Fibroblast of mammary gland (primary cell): Measurements from ENCODE around the gene SBK1.
"Not testable (repeated sequence)": the region's sequence is repeated elsewhere in the genome, so short reads cannot be mapped to it uniquely, and the experiment has no call there.

Experiments used
- DNase-seq: peaks from one replicate; pipeline ENCODE4 v3.0.0-alpha.2; 2010; ENCODE audit warnings: low read depth
- H3K4me3 ChIP-seq: 2 replicates; pipeline ENCODE4 v1.5.1; 2011; ENCODE audit warnings: low read depth, mild to moderate bottlenecking, low read length, moderate library complexity; ENCODE audit not compliant: control insufficient read depth
- CTCF ChIP-seq: conservative IDR thresholded peaks from 2 replicates; pipeline ENCODE4 v1.5.1; 2011; ENCODE audit warnings: low read depth, low read length, inconsistent platforms; ENCODE audit not compliant: control insufficient read depth, insufficient read depth

The SBK1 gene

GRCh38 chr16:28324235-28324886, 32.0 kb downstream of the SBK1 start:
- DNase-seq: no peak
- TF ChIP-seq CTCF: no peak
- no peak overlapping the region for H3K4me3 ChIP-seq

GRCh38 chr16:28324887-28325279, 32.6 kb downstream of the SBK1 start:
- no peak for TF ChIP-seq CTCF
- no peak overlapping the region for H3K4me3 ChIP-seq
- no peak for DNase-seq

GRCh38 chr16:28326881-28327610, 34.7 kb downstream of the SBK1 start:
- peak; percentile 34 for DNase-seq
- TF ChIP-seq CTCF: peak; percentile 79
- H3K4me3 ChIP-seq: no peak overlapping the region

GRCh38 chr16:28330232-28330631, 37.9 kb downstream of the SBK1 start:
- not testable (repeated sequence) for DNase-seq, H3K4me3 ChIP-seq

GRCh38 chr16:28330981-28331380, 38.7 kb downstream of the SBK1 start:
- not testable (repeated sequence) for H3K4me3 ChIP-seq, DNase-seq

- DNase-seq, H3K4me3 ChIP-seq: not testable (repeated sequence)
Measured at GRCh38 chr16:28332632-28333031, 40.3 kb downstream of the SBK1 start.

GRCh38 chr16:28335678-28336077, 43.4 kb downstream of the SBK1 start:
- H3K4me3 ChIP-seq, DNase-seq: not testable (repeated sequence)

GRCh38 chr16:28336940-28337710, 44.8 kb downstream of the SBK1 start:
- not testable (repeated sequence) for DNase-seq, H3K4me3 ChIP-seq

GRCh38 chr16:28338230-28338629, 45.9 kb downstream of the SBK1 start:
- not testable (repeated sequence) for DNase-seq, H3K4me3 ChIP-seq

- not testable (repeated sequence) for DNase-seq, H3K4me3 ChIP-seq
Measured at GRCh38 chr16:28362600-28362999, 70.3 kb downstream of the SBK1 start.

- not testable (repeated sequence) for H3K4me3 ChIP-seq, DNase-seq
Measured at GRCh38 chr16:28363408-28363807, 71.1 kb downstream of the SBK1 start, which contains the start of gene NPIPB6. TSS of gene NPIPB6 (minus strand) at chr16:28363508. CDS start at chr16:28362822, 686 bp downstream.

- H3K4me3 ChIP-seq, DNase-seq: not testable (repeated sequence)
Measured at GRCh38 chr16:28364268-28365173, 72.2 kb downstream of the SBK1 start.

GRCh38 chr16:28367926-28368325, 75.6 kb downstream of the SBK1 start:
- not testable (repeated sequence) for DNase-seq

More at GRCh38 chr16:28367926-28368325, 75.6 kb downstream of the SBK1 start:
- H3K4me3 ChIP-seq: not testable (repeated sequence)
